ENCODE results near the gene TRIM14.

The TRIM14 gene, protein sequence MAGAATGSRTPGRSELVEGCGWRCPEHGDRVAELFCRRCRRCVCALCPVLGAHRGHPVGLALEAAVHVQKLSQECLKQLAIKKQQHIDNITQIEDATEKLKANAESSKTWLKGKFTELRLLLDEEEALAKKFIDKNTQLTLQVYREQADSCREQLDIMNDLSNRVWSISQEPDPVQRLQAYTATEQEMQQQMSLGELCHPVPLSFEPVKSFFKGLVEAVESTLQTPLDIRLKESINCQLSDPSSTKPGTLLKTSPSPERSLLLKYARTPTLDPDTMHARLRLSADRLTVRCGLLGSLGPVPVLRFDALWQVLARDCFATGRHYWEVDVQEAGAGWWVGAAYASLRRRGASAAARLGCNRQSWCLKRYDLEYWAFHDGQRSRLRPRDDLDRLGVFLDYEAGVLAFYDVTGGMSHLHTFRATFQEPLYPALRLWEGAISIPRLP

DNA sequence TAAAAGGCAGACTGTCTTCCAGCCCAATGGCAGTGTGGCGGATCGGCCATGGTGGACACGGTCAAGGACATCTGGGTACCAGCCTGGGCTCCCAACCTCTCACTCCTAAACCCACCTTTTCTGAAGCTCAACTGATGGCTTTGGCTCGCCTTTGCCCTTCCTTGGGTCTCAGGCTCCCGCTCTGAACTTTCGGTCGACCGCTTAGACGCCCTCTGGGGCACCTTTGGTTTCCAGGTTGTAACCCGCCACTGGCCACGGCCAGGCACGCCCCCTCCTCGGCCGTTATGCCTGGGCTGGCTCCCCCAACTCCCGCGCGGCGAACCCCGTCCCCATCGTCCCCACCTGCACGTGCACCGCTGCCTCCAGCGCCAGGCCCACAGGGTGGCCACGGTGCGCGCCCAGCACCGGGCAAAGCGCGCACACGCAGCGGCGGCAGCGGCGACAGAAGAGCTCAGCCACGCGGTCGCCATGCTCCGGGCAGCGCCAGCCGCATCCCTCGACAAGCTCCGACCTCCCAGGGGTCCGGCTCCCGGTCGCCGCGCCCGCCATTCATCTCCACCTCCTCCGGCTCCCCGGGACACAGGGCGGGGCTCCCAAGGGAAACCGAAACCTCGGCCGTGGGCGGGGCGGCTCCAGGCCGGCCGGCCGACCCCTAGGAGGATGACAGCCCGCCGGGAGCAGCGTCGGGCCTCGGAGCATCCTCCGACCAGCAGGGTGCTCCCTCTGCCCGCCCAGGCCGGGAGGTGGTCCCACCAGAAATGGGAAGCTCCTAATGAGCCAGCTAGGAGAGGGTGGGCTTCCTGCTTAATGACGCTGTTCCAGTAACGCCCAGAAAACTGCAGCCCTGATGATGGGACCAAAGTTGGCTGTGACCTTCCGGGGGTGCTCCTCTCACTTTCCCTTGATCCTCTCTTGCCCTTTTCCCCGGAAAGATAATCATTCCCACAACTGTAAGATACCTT lies at the start of gene TRIM14:
TSS of gene TRIM14 (minus strand) at position 583 of the 962 bp plus-strand sequence. CDS start at position 549, 34 bp downstream.
- DNase-seq: peak; percentile 34 to 38

DNA sequence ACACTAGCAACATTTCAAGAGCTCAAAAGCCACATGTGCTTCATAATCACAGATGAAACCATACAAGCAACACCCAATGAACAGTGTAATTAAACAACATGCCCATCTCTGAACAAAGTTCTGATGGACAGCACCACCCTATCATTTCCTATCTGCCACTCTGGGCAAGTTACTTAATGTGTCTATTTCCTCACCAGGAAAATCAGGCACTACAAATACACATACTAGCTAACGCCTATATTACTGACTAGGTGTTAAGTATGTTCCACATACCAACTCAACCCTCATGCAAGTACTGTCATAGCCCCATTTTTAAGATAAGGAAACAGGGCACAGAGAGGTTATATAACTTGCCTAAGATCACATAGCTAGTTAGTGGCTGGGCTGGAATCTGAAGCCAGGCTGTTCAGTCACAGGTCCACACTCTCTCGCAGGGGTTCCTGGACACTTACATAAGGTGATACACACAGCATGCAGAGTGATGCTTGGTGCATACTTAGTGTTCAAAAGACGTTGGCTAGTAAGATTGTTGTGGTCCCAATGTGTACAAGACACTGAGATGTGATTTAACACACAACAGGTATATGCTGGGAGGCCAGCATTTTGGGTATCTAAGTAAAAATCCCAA lies 49.2 kb upstream of the TRIM14 start:
- DNase-seq: no peak

DNA sequence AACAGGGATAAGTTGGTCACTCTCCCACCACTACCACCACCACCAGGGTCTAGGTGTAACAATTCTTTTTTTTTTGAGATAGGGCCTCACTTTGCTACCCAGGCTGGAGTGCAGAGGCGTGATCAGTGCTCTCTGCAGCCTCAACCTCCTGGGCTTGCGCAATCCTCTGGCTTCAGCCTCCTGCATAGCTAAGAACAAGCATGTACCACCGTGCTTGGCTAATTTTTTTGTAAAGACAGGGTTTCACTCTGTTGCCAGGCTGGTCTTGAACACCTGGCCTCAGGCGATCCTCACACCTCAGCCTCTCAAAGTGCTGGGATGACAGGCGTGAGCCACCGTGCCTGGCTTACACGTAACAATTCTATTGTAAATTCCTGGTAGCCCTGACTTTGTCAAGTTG lies 45.9 kb upstream of the TRIM14 start:
- DNase-seq: no peak

DNA sequence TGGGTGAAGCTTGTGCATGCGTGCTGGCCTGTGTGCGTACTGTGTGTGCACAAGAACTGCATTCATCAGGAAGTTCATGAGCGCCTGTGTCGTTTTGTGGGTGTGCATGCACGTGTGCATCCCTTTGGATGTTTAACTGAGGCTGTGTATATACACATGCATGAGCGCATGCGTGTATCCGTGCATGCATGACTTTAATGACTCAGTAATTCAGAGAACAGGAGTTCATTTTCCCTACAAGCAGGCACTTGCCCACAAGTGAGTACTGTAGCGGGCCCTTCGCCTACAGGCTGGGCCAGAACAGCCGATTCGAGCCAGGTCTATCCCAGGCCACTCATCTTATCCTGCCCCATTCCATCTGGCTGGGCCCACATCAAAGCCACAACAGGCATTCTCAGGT lies 43.6 kb upstream of the TRIM14 start:
- no peak for DNase-seq

DNA sequence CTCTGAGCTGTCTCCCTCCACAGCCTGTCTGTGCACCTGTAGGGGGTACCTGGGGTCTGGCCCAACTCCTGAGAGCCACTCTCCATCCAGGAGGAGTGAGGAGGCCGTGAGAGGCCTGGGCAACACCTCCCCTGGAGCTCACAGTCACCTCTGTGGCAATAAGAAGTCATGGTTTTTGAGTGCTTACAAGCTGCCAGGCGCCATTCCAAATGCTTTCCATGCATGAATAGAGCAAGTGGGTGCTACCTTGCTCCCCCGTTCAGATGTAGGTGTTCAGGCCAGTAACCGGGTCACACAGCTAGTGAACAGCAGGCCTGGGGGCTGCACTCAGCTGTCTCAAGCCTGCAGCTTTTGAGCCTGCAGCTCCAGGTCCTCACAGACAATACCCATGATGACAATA lies 42.8 kb upstream of the TRIM14 start:
- no peak for DNase-seq

DNA sequence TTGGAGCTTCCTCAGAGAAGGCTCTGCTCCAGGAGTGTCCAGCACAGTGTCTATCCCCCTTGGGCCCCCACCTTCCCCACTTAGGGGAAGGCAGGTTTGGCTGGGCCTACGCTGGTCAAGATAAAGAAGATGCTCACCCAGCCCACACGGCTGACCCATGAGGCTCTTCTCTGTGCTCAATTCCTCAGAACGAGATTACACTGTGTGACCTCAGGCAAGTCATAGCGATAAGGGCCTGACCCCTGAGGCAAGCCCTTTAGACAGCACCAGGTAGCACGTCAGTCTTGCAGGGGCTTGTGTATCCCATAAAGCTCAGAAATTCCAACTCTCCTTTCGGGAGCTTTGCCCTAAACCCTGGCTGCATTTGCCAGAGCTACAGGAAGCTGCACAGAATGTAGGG lies 40.8 kb upstream of the TRIM14 start:
- DNase-seq: no peak

DNA sequence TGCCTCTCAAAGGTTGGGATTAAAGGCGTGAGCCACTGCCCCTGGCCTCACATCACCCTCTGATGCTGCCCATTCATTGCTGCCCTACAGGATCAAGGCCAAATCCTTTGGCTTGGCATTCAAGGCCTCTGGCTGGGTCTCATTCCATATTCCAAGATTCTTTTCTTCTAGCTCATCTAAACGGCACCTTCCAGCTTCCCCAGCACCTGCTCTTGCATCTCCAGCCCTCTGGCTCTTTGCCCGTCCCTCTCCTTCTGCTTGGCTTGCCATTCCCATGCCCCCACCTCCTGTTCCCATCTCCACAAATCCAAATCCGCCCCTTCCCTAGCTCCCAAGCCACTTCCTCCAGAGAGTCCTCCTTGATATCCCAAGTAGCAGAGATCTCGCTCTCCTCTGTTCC lies 40.3 kb upstream of the TRIM14 start:
- no peak for DNase-seq

DNA sequence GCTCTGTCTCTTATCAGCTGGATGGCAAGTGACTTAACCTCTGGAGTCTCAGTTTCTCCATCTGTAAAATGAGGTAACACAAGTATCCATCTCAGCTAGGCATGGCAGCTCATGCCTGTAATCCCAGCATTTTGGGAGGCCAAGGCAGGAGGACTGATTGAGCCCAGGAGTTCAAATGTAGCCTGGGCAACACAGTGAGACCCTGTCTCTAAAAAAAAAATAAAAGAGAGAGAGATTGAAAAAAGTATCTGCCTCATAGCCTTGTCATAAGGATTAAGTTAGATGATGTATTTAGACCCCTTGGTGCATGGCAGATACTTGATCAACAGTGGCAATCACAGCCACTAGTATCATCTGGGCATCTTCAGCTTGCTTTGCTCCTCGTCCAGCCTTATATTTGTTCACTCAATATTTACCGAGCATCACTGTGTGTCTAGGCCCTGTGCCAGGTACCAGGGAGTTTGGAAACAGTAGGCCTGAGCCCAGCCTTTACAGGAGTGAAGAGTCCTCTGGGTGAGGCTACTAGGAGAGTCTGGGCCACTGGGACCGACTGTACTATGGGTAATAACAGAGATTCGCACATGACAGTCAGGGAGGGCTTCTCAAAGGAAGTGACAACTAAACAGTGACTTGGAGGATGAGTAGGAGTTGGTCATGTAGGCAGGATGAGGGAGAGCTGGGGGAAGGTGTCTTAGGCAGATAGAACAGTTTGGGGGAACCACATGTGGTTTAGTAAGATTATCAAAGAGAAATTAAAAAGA lies 39.2 kb upstream of the TRIM14 start:
- DNase-seq: no peak

DNA sequence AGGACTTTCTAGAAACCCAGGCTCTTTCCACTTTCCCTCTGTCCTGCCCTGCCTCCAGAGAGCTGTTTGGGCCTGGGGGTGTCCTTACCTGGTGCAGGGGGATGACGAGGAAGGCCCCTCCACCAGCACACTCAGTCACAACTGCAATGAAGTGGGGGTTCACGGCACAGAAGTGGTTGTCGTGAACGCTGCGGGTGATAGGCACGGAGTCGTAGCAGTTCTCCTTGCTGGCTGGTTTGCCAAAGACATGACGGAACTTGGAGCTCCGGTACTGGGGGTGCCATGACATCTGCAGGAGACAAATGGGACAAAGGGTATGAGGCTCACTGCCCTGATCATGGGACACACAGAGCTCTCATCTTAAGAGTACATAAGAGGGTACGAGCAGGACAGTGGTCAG lies 38.4 kb upstream of the TRIM14 start:
- no peak for DNase-seq

DNA sequence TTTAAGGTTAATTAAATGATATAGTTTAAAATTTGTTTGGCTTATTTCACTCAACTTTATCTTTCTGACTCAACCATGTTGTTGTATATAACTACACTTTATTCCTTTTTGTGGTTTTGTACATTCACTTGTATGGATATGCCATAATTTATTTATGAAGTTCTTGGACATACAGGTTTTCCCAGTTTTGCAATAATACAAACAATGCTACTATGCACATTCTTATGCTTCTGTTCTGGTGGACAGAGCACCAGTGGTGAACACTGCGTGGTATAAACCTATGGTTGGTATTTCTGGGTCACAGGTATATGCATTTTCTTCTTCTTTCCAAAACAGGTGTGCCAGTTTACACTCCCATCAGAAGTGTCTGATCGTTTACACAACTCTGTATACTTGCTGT lies 35.7 kb upstream of the TRIM14 start:
- no peak for DNase-seq

DNA sequence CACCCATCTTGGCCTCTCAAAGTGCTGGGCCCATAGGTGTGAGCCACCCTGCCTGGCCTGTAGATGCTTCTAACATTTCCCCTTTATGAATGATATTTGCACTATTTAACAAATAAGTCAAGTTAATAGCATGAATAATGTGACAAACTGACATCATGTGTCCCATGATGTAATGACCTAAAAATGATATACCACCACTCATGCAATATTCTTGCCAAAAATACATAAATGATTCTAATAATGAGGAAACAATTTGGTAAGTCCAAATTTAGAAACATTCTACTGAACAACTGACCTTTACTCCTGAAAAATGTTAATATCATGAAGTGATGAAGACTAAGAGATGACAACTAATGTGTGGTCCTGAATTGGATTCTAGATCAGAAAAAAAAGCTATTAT lies 33.5 kb upstream of the TRIM14 start:
- no peak for DNase-seq

DNA sequence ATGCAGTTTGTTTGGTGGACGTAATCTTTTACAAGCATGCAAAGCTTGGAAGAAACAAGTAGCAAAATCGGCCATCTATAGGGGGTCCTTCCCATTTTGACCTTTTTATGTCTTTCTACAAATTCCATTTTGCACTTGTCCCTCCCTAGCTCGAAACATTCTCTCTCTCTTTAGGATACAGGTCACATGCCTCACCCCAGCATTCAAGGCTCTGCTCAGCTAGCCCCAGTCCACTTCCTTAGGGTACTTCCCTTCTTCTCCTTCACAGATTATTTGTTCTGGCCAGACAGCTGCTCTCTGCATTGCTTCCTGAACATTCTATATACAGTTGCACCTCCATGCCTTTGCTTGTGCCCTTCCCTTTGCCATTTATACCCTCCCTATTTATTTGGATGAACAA lies 31.7 kb upstream of the TRIM14 start:
- no peak for DNase-seq

DNA sequence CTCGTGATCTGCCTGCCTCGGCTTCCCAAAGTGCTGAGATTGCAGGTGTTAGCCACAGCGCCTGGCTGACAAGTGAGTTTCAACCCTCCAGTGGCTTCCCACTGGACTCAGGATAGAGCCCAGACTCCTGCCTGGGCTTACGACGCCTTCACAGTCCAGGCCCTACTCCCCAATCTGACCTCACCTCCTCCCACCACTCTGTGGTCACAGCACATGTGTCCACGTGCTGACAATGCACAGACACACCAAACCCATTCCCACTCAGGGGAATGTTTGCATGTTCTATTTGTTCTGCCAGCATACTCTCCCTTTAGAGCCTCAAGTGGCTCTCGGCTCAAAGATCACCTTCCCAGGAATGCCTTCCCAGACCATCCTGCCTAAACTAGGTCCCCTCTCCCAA lies 31.1 kb upstream of the TRIM14 start:
- DNase-seq: no peak

DNA sequence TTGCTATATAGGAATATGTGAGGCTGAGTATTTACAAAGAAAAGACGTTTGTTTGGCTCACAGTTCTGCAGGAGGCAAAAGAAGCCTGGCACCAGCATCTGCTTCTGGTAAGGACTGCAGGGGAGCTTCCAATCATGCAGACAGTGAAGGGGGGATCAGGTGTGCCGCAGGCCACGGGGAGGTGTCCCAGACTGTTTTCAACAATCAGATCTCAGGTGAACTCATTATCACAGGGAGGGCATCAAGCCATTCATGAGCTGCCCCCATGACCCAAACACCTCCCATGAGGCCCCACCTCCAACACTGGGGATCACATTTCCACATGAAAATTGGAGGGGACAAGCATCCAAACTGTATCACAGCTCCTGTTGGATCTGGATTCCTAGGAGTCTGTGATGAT lies 30.4 kb upstream of the TRIM14 start:
- DNase-seq: no peak

DNA sequence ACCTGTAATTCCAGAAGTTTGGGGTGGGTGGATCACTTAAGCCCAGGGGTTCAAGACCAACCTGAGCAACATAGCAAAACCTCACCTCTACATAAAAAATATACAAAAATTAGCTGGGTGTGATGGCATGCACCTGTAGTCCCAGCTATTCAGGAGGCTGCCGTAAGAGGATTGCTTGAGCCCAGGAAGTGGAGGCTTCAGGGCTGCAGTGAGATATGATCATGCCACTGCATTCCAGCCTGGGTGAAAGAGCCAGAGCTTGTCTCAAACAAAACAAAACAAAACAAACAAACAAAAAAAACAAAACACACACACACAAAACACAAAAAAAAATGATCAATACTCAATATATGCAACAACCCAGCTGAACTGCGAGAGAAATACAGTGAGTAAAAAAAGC lies 29.5 kb upstream of the TRIM14 start:
- no peak for DNase-seq

DNA sequence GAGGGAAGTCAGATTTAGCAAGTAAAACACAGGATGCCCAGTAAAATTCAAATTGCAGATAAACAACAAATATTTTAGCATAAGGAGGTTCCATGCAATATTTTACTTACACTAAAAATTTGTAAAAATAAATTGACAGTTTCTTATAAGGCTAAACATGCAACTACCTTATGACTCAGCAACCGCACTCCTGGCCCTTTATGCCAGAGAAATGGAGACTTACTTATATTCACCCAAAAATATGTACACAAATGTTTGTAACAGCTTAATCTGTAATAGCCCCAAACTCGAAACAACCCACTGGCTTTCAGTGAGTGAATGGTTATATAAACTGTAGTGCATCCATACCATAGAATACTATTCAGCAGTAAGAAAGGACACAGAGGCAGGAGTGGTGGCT lies 28.6 kb upstream of the TRIM14 start:
- DNase-seq: no peak

DNA sequence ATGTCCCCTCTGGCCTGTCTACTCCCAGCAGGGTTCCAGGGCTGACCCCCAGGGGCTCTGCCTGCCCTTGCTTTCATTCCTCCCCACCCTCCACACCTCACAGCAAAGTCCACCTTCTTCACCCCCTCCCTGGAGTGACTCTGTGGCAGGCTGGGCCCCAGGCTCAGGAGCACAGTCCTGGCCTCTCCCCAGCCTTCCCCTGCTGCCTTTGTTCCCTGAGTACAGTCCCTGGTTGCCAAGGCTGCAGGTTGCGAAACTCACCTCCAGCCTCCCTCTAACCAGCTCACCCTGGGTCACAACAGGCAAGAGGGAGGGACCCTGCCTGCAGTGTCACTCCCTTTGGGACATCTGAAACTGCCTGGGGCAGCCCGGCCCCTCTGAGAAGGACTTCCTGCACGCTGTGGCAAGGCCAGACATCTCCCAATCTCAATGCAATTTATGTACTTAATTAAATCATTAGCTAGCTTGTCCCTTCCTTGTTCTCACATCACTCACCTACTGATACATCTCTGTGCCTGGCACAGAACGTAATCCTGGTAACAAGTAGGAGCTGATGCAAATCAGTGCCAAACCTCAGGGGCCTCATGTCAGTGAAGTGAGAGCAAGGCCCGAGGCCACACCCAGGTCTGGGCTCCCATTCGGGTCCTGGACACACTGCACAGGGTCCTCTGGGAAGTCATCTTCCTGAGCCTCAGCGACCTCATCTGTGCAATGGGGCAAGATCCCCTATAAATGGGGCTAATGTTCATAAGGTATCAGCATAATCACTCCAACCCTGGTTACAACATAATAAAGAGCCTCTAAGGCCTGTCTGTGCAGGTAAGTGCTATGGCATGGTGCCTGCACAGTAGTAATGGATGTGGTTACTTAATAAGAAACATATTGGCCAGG lies 27.3 kb upstream of the TRIM14 start:
- DNase-seq: no peak

DNA sequence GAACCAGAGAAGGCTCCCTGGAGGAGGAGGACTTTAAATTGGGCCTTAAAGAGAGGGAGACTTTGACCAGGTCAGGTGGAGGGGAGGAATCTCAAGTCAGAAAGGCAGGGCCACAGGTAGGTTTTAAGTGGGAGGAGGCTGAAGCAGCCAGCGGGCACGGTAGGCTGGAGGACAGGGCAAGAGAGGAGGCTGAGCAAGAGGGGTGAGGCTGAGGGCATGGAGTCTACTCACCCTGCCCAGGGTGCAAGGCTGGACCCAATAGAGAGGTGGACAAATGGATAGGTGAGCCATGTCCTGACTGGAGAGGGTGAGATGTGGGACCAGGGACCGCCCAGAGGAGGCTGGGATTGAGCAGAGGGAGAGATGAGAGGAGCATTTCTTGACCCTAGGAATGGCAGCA lies 25.6 kb upstream of the TRIM14 start:
- DNase-seq: no peak

DNA sequence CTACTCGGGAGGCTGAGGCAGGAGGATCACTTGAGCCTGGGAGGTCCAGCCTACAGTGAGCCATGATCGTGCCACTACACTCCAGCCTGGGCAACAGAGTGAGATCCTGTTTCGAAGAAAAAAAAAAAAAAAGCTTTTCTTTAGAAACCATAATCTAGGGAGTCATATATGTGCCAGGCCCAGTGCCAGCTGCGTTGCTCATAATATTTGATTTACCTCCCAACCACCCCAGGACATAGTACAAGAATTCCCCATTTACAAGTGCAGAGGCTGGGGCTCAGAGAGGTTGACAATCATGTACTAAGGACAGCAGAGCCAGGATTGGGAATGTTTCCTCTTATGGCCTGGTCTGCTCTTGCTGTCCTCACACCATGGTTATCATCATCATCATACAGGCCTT lies 25.1 kb upstream of the TRIM14 start:
- no peak for DNase-seq

DNA sequence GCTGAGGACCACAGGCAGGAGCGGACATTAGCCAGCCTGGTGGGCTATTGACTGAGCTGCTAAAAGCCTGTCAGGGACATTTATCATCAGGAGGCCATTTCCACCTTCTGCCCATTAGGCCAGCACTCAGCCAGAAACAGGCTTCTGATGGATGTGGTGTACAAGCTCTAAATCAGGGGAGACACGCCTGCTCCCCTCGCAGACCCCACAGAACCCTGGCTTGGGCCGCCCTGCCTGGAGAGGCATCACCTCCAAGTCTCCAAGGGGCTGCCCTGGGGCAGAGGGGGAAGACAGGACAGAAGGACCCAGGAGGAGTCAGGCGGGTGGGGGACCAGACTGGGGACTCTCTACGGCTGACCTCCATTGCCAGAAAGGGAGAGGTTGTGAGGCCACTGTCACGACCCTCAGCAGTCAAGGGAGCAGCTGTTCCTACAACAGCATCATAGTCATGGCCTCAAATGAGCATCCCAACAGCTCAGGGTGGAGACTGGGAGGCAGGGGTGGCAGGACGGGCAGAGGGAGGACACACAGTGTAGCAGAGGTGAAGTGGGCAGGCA lies 24.0 kb upstream of the TRIM14 start:
- DNase-seq: no peak

DNA sequence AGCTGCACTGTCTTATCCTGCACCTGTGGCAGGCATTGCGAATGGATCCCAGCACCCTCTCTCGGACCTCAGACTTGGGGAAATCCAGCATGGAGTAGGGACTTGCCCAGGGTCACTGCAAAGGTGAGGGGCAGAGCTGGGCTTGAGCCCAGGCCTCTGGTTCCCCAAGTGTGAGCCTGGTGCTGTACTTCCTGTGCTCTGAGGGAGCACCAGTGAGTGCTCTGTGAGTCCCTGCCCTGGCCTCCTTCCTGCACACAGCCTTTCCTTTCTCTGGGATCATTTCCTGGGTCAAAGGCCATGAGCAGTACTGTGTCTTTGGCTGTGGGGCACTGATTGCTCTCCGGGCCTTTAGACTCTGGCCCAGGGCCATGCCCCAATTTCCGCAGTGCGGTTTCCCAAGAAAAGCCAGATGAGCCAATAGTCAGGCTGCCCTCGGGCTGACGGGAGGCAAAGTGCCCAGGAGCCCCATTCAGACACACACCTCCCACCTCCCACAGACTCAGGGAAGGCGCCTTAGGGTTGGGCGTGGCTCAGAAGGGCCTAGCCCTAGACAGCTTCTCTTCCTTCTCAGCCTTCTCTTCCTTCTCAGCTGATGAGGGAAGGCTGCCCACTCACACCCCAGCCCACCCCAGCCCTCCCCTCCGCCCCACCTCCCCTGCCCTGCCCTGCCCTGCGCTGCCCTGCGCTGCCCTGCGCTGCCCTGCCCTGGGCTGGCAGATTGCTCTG lies 23.3 kb upstream of the TRIM14 start:
- DNase-seq: no peak

All from activated CD4-positive, alpha-beta T cell treated with anti-CD3 and anti-CD28 coated beads, Interleukin-2, amount 50 U/mL, for 4 hours (primary cell).